NCI-H2081 treated with DMSO at 0.1 percent for 48 hours (cell line): ENCODE data around the gene PTPRG.
"Not testable (repeated sequence)": the region's sequence is repeated elsewhere in the genome, so short reads cannot be mapped to it uniquely, and the experiment has no call there.

Source experiments
- DNase-seq: peaks from one replicate; lab custom pipeline; 2025; lab: John Stamatoyannopoulos, UW

Gene PTPRG

DNA sequence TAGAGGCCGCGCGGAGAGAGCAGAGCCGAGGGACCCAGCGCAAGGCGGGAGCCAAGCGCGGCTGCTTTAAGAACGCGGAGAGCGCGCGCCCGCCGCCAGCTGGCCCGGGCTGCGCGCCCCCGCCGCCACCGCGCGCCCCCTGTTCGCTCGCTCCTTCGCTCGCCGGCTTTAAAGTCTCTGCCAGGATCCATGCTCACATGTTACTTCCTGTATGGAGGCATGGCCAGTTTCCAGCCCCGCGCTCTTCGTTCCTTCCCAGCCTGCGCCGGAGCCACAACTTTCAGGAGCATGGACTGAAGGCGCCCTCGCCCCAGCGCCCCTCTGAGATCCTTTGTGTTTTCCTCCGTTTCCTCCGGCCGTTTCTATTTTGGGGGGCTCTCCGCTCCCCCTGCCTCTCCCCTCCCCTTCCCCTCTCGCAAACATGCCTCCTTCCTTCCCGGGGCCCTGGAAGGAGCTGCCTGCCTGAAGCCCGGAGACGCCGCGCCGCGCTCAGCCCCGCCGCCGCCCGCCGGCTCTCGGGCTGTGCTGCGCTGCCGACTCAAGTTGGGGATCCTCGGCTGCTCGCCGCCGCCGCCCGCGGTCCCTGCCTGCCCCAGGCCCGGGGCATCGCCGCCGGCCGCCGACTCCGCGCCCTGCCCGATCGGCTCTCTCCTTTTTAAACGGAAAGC is at the start of gene PTPRG:
PTPRG (plus strand) TSS at position 198 of the 668 bp plus-strand sequence. CDS start 717 bp downstream, outside the sequence.
- DNase-seq = peak; percentile 52

GRCh38 chr3:61518590-61518989 is 42.8 kb upstream of the PTPRG start:
- DNase-seq = no peak

GRCh38 chr3:61520966-61521628 is 40.3 kb upstream of the PTPRG start:
- no peak for DNase-seq

DNA sequence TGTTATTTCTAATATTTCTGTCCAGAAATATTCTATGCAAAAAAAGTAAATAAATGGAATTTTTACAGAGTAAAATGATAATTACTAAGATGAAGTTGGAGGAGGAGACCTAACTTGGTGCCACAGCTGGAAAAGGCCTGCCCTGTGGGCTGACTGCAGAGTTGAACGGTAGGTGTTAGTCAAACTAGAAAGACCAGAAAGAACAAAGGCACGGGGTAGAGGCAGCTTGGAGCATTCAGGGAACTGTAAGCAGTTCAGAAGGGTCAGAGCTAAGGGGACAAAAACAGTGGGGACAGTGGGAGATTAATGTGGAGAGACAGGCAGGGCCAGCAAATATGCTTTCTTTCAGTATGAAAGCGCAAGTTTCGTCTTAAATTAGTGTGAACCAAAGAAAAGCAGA is 39.3 kb upstream of the PTPRG start:
- DNase-seq = no peak

DNA sequence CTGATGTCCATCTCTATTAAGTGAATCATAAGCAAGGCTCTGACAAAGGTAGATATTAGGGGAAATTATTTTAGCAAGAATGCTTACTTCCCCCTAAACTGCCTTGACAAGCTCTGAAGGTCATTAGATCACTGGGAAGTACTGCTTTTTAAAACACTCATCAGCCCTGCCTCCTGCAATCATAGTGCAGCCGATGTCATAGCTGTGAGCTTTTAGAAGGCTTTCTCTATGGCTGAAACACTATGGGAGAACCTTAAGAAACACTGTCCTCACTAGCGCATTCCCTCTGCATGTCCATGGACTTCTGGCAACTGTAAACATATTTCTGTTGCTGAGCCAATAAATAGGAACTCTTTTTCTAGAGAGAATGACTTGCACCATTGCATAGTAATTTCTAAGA is 38.7 kb upstream of the PTPRG start:
- DNase-seq = no peak

DNA sequence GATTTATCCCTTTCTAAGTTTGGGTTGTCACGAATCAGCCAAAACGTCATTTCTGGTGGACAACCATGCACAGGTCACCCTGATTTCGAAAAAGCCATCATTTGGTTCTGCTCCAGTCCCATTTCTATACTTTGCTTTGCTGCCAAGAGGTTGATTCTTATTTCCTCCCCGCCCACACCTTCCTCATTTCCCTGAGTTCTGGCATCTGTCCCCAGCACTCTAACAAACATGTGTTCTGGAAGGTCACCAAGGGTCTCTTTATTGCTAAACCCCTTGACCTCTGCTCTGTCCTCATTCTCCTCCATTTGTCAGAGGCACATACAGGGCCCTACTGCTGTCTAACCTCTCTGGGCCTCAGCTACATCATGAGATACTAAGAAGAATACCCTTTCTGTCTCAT is 36.4 kb upstream of the PTPRG start:
- DNase-seq = no peak

GRCh38 chr3:61526308-61526707 is 35.1 kb upstream of the PTPRG start:
- DNase-seq = no peak

DNA sequence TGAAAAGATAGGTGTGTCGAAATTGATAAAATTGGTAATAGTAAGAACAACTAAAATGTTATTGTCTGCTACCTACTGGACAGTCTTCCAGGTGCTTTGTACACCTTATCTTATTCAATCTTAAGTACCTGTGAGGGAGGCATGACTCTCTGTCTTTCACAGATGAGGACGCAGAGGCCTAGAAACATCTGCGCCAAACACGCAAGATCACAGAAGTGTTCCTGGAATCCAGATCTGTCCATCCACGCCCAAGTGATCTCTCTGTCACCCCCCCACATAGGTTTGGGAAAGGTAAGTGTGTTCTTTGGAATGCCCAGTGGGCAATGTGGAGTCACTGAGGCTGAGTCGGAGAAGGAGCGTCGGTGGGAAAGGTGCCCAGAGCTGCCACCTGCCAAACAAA is 34.4 kb upstream of the PTPRG start:
- DNase-seq = no peak

DNA sequence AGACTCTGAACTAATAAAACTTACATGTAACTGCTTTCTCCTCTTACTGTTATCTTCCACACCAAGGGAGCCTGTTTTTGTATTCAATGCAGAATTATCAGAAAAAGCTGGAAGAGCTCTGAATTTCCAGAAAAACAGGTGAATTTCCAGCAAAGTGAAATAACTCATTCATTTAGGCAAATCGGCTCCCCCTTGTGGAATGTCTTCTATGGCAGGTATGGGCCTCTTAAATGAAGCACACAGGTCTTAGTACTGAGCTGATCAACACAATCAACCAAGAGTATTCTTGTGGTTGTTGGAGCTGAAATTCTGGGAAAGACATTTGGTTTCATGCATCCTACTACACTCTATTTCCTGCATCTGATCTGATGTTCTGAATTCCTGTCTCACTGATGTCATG is 31.0 kb upstream of the PTPRG start:
- no peak for DNase-seq

GRCh38 chr3:61531528-61531927 is 29.8 kb upstream of the PTPRG start:
- DNase-seq = no peak

DNA sequence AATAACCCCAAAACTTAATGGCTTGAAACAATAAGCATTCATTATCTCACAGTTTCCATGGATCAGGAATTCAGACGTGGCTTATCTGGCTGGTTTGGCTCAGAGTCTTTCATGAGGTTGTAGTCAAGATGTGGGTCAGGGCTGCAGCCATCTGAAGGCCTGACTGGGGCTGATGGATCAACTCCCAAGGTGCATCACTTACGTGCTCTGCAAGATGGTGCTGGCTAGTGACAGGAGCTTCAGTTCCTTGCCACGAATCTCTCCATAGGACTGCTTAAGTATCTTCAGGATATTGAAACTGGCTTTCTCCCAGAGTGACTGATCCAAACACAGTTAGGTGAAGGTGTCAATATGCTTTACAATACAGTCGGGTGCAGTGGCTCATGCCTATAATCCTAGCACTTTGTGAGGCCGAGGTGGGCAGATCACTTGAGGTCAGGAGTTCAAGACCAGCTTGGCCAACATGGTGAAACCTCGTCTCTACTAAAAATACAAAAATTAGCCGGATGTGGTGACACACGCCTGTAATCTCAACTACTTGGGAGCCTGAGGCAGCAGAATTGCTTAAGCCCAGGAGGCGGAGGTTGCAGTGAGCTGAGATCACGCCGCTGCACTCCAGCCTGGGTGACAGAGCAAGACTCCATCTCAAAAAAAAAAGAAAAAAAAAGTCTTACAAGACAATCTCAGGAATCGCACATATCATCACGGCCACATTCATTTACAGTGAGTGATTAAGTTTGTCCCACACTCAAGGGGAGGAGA is 28.5 kb upstream of the PTPRG start:
- no peak for DNase-seq

DNA sequence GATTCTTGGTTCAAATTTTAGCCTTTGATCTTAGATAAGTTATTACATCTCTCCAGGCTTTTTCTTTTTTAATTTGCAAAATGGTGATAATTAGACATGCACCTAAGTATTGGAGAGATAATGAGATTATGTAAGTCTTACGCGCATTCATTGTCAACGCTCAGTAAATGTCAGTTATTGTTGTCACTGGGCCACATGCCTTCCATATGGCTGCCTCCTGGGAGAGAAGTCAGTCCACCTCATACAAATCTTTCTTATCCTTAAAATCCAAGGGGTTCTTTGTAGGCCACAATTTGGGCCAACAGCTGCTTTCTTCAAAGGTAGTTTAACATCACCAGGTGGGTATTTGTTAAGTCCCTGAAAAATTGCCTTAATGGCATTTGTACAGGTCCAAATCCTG is 25.5 kb upstream of the PTPRG start:
- no peak for DNase-seq

GRCh38 chr3:61537366-61537765 is 24.0 kb upstream of the PTPRG start:
- DNase-seq = no peak

DNA sequence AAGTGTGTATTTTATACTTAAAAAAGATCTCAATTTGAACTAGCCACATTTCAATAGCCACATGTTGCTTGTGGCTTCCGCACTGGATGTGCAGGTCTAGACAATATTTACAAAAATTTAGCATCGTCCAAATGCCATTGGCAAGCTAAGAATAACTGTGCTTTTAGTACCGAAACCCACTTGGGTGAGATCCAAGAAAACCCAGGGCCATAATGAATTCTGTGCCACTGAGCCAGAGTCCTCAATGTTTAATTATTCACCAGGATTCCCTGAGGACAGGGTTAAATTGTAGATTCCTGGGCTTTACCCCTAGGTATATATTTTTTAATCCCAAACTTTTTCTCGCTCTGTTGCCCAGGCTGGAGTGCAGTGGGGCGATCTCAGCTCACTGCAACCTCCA is 22.9 kb upstream of the PTPRG start:
- DNase-seq = no peak

GRCh38 chr3:61541694-61542093 is 19.7 kb upstream of the PTPRG start:
- no peak for DNase-seq

DNA sequence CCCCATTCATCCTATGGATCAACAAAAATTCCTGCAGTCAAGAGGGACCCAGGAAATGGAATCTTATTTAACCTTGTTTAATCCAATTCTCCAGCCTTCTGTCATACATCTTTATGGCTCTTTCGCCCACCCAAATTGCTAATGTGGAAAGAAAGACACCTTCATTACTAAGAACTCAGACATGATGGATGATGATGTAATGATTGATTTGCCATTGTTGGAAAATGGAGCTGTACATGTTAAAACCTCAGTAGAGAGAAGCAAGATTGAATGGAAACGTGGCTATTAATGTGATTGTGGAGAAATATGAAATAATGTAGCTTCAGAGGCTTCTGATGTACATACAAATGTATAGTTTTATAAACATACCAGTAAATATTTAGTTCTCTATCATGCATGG is 15.7 kb upstream of the PTPRG start:
- no peak for DNase-seq

- DNase-seq = no peak
These were observed 13.7 kb upstream of the PTPRG start for GRCh38 chr3:61547625-61548024.

DNA sequence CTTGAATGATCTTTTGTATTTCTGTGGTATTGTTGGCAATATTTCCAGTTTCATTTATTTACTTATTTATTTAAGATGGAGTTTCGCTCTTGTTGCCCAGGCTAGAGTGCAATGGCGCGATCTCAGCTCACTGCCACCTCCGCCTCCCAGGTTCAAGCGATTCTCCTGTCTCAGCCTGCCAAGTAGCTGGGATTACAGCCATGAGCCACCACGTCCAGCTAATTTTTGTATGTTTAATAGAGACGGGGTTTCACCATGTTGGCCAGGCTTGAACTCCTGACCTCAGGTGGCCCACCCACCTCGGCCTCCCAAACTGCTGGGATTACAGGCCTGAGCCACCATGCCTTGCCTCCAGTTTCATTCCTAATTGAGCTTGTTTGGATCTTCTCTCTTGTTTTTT is 8.7 kb upstream of the PTPRG start:
- not testable (repeated sequence) for DNase-seq

DNA sequence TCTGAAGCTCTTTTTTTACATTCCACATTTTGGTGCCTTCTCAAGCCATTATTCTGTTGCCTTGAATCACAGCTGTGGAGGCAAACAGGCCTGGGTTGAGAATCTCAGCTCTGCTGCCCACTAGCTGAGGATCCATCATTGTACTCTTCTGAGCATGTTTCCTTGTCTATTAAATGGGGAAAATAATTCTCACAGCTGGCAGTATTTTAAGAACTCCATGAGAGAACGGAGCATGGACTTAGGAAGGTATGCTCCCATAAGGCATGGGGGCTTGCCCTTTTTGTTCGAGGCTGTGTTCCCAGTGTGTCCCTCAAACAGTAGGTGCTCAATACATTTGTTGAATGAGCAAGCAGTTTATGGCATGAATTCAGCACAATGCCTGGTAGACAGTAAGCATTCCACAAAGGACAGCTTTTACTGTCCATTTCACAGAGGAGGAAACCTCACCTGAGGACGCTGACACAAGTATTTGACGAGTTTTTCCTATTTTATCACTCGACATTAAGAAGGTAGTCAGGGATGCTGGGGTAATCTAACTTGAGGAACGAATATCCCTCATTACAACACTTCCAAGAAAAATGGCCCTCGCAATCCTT is 2.1 kb upstream of the PTPRG start:
- no peak for DNase-seq

GRCh38 chr3:61560517-61561373 is 626 bp upstream of the PTPRG start:
- peak; percentile 29 for DNase-seq

DNA sequence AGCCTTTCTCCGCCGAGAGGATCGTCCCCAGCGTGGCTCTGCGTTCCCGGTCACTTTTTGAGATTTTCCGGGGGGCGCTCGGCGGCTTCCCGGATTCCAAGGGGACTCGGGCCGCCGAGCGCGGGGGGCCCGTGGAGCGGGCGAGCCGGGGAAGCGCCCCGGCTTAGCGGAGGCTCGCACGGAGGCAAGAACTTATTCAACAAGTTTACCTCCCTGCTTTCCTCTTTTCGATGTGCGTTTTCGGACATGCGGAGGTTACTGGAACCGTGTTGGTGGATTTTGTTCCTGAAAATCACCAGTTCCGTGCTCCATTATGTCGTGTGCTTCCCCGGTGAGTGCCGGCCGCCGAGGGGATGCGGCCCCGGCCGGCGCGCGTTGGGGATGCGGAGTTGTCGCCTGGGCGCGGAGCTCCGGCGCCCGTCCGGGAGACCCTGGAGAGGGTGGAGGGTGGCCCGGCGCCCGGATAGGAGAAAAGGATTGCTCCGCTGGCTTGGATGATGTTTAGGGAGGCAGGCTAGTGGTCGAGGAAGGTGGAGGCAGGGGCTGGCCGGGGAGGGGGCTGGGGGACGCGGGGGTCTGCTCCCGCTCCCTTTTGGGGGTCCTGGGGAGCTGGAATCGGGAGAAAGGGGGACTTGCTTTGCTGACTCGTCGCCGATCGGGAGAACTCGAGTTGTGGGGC is 810 bp downstream of the PTPRG start:
- no peak for DNase-seq
